ENCODE data around the gene SAP30BP. TPM values are rescaled to one million over a fixed set of nuclear protein-coding genes. Genes with fewer than 3 reads are reported as not detected.
A peak's percentile ranks its signal among the peaks of the same experiment; 100 is the strongest.

Gene SAP30BP
- total RNA-seq, 1 experiment from 2014 or later, result 126 TPM

- BruUV-seq (replicated peaks), result no TSS peak
- Mint-ChIP-seq H3K9me3 (ENCODE audit: unreplicated experiment) (no peaks in the 10 kb centered on the region), H3K27ac (ENCODE audit: unreplicated experiment) (no peak overlapping the region), H3K27me3 (ENCODE audit: insufficient read depth, unreplicated experiment) (no peaks in the 10 kb centered on the region), H3K4me3 (ENCODE audit: unreplicated experiment) (no peak overlapping the region), H3K36me3 (ENCODE audit: insufficient read depth, unreplicated experiment) (peaks cover 37% of the 10 kb centered on the region), H3K4me1 (ENCODE audit: low read depth, unreplicated experiment) (peaks cover 11% of the 10 kb centered on the region)
- ChIA-PET CTCF (interaction anchor here (0.6 to 3.3 kb wide), 5 partner anchors 9 to 141 kb away, joined by 3 to 24 read pairs (median 3); partner anchors contain the start of genes GALK1 and SMIM5), POLR2A (interaction anchor here (0.5 kb wide), 1 partner anchor 111 kb away, joined by 8 read pairs; no protein-coding TSS in a partner anchor)
- H3K4me1 ChIP-seq, result peaks cover 6% of the 10 kb centered on the region; the same call in 1 of the 2 replicates
- no peak for TF ChIP-seq CTCF (IDR thresholded peaks at IDR 0.05; ENCODE audit: insufficient read depth in 1 of 2, low read depth in 1 of 2, low read length in 1 of 2, severe bottlenecking in 1 of 2, unreplicated experiment in 1 of 2)
- no peak overlapping the region for H3K4me3 ChIP-seq (ENCODE audit: low read depth, low read length)
- H3K36me3 ChIP-seq (ENCODE audit: control insufficient read depth, insufficient read depth, low read length), result 0 out of 2 replicates have a peak, but pooled peaks cover 1% of the 10 kb centered on the region
- intact Hi-C loops (cut with micrococcal nuclease; ENCODE audit: unreplicated experiment), result no loop called here
- no peaks in the 10 kb centered on the region for H3K27me3 ChIP-seq (replicated peaks; ENCODE audit: control insufficient read depth, insufficient read depth, low read length)
- no peak for DNase-seq
- H3K9me3 ChIP-seq, result no peaks in the 10 kb centered on the region
Measured at GRCh38 chr17:75624714-75625345, 42.3 kb upstream of the SAP30BP start.

DNA sequence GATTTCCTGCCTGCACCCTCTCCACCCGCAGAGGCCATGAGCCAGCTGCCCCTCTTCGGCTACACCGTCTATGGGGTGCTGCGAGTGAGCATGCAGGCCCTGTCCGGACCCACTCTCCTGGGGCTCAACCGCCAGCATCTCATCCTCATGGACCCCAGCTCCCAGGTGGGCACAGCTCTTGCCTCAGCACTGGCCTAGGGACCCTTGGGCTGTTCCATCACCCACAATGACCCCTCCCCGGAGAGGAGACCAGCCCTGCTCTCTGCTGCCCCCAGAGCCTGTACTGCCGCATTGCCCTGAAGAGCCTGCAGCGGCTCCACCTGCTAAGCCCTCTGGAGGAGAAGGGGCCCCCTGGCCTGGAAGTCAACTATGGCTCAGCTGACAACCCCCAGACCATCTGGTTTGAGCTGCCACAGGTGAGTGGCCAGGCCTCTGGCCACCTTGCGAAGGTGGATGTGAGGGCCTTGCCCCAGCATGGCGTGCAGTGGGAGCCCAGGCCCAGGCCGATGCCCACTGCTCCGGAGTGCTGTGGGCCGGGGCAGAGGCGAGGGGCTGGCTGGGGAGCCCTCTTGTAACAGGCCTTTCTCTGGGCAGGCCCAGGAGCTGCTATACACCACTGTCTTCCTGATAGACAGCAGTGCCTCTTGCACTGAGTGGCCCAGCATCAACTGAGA, 41.2 kb upstream of the SAP30BP start:
- Mint-ChIP-seq H3K27me3 (ENCODE audit: insufficient read depth, unreplicated experiment) (no peaks in the 10 kb centered on the region), H3K9me3 (ENCODE audit: unreplicated experiment) (no peaks in the 10 kb centered on the region), H3K4me1 (ENCODE audit: low read depth, unreplicated experiment) (peaks cover 11% of the 10 kb centered on the region), H3K4me3 (ENCODE audit: unreplicated experiment) (no peak overlapping the region), H3K36me3 (ENCODE audit: insufficient read depth, unreplicated experiment) (peaks cover 31% of the 10 kb centered on the region), H3K27ac (ENCODE audit: unreplicated experiment) (no peak overlapping the region)
- intact Hi-C loops (cut with micrococcal nuclease; ENCODE audit: unreplicated experiment), result no loop called here
- CTCF ChIA-PET, result interaction anchor here (0.6 to 1.1 kb wide), 3 partner anchors 20 to 158 kb away, joined by 3 read pairs; a partner anchor contains a TSS
- DNase-seq, result peak in 1 of 2 experiments; percentile 71
- 0 out of 2 replicates have a peak, but pooled peaks cover 1% of the 10 kb centered on the region for H3K36me3 ChIP-seq (ENCODE audit: control insufficient read depth, insufficient read depth, low read length)
- no peaks in the 10 kb centered on the region for H3K9me3 ChIP-seq
- POLR2A ChIA-PET, result interaction anchor here (0.5 kb wide), 1 partner anchor 51 kb away, joined by 4 read pairs; no protein-coding TSS in a partner anchor
- peak; percentile 80 to 84 for TF ChIP-seq CTCF (IDR thresholded peaks at IDR 0.05; ENCODE audit: insufficient read depth in 1 of 2, low read depth in 1 of 2, low read length in 1 of 2, severe bottlenecking in 1 of 2, unreplicated experiment in 1 of 2)
- no peak overlapping the region for H3K4me3 ChIP-seq (ENCODE audit: low read depth, low read length)
- H3K4me1 ChIP-seq, result peaks cover 6% of the 10 kb centered on the region; the same call in 1 of the 2 replicates
- H3K27me3 ChIP-seq (replicated peaks; ENCODE audit: control insufficient read depth, insufficient read depth, low read length), result no peaks in the 10 kb centered on the region
- BruUV-seq (replicated peaks), result no TSS peak

GRCh38 chr17:75626496-75627038, 40.6 kb upstream of the SAP30BP start:
- Histone ChIP-seq H3K27me3 (replicated peaks; ENCODE audit: control insufficient read depth, insufficient read depth, low read length) (no peaks in the 10 kb centered on the region), H3K9me3 (no peaks in the 10 kb centered on the region), H3K4me3 (ENCODE audit: low read depth, low read length) (no peak overlapping the region), H3K4me1 (peaks cover 6% of the 10 kb centered on the region; the same call in 1 of the 2 replicates), H3K36me3 (ENCODE audit: control insufficient read depth, insufficient read depth, low read length) (peaks cover 4% of the 10 kb centered on the region)
- H3K4me3 Mint-ChIP-seq (ENCODE audit: unreplicated experiment), result no peak overlapping the region
- TF ChIP-seq CTCF (IDR thresholded peaks at IDR 0.05; ENCODE audit: insufficient read depth in 1 of 2, low read depth in 1 of 2, low read length in 1 of 2, severe bottlenecking in 1 of 2, unreplicated experiment in 1 of 2), result no peak
- ChIA-PET POLR2A (no interaction called here), CTCF (no interaction called here)
- BruUV-seq (replicated peaks), result no TSS peak
- peaks cover 28% of the 10 kb centered on the region for H3K36me3 Mint-ChIP-seq (ENCODE audit: insufficient read depth, unreplicated experiment)
- intact Hi-C loops (cut with micrococcal nuclease; ENCODE audit: unreplicated experiment), result no loop called here
- peaks cover 11% of the 10 kb centered on the region for H3K4me1 Mint-ChIP-seq (ENCODE audit: low read depth, unreplicated experiment)
- DNase-seq, result no peak
- H3K27me3 Mint-ChIP-seq (ENCODE audit: insufficient read depth, unreplicated experiment), result no peaks in the 10 kb centered on the region
- no peak overlapping the region for H3K27ac Mint-ChIP-seq (ENCODE audit: unreplicated experiment)
- H3K9me3 Mint-ChIP-seq (ENCODE audit: unreplicated experiment), result no peaks in the 10 kb centered on the region

All from Caco-2 (cell line).